Activated CD4-positive, alpha-beta memory T cell treated with anti-CD3 and anti-CD28 coated beads, Interleukin-2, amount 10 ng/mL, durations not matched to agents 7 days and 5 days (primary cell): ENCODE data around the gene SORCS2. TPM values are rescaled to one million over a fixed set of nuclear protein-coding genes. Genes with fewer than 3 reads are reported as not detected.
"Not testable (repeated sequence)": the region's sequence is repeated elsewhere in the genome, so short reads cannot be mapped to it uniquely, and the experiment has no call there.

Experiments
- CTCF ChIA-PET: fragments of 350-600 bp; sonication (Branson Sonifier 250); formaldehyde crosslinking; loops from one replicate; lab custom pipeline; 2021; ENCODE audit warnings: antibody characterized with exemption, inconsistent platforms; lab: Charles Lee
- POLR2A ChIA-PET: fragments of 350-600 bp; sonication (Branson Sonifier 250); formaldehyde crosslinking; loops from one replicate; lab custom pipeline; 2021; ENCODE audit warnings: antibody characterized with exemption; lab: Charles Lee
- DNase-seq: peaks from one replicate; pipeline ENCODE4 v3.0.0-alpha.2; 2020
- H3K27ac Mint-ChIP-seq: one replicate; pipeline ENCODE4 v1.8.0; 2021; ENCODE audit warnings: mild to moderate bottlenecking, mixed read lengths
- H3K27me3 Mint-ChIP-seq: one replicate; pipeline ENCODE4 v1.8.0; 2021; ENCODE audit warnings: mixed read lengths
- H3K36me3 Mint-ChIP-seq: one replicate; pipeline ENCODE4 v1.8.0; 2021; ENCODE audit warnings: low read depth, mixed read lengths
- H3K4me1 Mint-ChIP-seq: one replicate; pipeline ENCODE4 v1.8.0; 2021; ENCODE audit warnings: mixed read lengths
- H3K4me3 Mint-ChIP-seq: one replicate; pipeline ENCODE4 v1.8.0; 2021; ENCODE audit warnings: mild to moderate bottlenecking, mixed read lengths
- H3K9me3 Mint-ChIP-seq: one replicate; pipeline ENCODE4 v1.8.0; 2021; ENCODE audit warnings: mixed read lengths
- total RNA-seq, 2 experiments: library from RNA; stranded (reverse); gene quantifications; one replicate each; pipeline ENCODE4 v1.2.3, GENCODE V29; 2021

The SORCS2 gene
- total RNA-seq, 2 experiments from 2014 or later = 0.10 to 0.18 TPM

- no peaks in the 10 kb centered on the region for H3K9me3 Mint-ChIP-seq
- no peak overlapping the region for H3K27ac Mint-ChIP-seq
- DNase-seq = no peak
- H3K27me3 Mint-ChIP-seq = no peaks in the 10 kb centered on the region
- H3K4me1 Mint-ChIP-seq = no peaks in the 10 kb centered on the region
- H3K4me3 Mint-ChIP-seq = no peak overlapping the region
- POLR2A ChIA-PET = no interaction called here
- CTCF ChIA-PET = no interaction called here
- H3K36me3 Mint-ChIP-seq = no peaks in the 10 kb centered on the region
These were observed 248.9 kb downstream of the SORCS2 start for GRCh38 chr4:7441201-7441600.

DNA sequence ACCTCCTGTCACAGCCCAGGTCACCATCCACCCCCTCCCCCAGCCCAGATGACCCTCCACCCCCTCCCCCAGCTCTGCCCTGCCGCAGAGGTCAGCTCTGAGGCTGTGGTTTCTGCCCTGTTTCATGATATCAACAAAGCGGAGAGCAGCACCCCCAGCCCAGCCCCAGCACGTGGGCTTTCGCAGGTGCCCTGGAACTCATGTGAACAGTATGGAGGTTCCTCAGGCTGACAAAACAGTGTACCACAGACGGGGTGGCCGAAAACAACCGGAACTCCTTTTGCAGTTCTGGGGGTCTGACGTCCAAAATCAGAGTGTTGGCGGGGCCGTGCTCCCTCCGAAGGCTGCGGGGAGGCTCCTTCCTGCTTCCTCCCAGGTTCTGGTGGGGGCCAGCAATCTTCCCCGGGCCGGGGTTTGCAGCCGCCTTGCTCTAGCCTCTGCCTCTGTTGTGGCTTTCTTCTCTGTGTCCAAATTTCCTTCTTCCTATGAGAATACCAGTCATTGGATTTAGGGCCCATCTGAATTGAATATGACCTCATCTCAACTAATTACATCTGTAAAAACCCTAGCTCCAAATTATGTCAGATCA is 250.3 kb downstream of the SORCS2 start:
- Mint-ChIP-seq H3K27me3 (no peaks in the 10 kb centered on the region), H3K27ac (no peak overlapping the region), H3K4me1 (no peaks in the 10 kb centered on the region), H3K4me3 (no peak overlapping the region), H3K36me3 (no peaks in the 10 kb centered on the region), H3K9me3 (no peaks in the 10 kb centered on the region)
- ChIA-PET CTCF (no interaction called here), POLR2A (no interaction called here)
- no peak for DNase-seq

GRCh38 chr4:7444314-7444713 is 252.0 kb downstream of the SORCS2 start:
- Mint-ChIP-seq H3K4me1 (no peaks in the 10 kb centered on the region), H3K27ac (no peak overlapping the region), H3K4me3 (no peak overlapping the region), H3K27me3 (no peaks in the 10 kb centered on the region), H3K36me3 (no peaks in the 10 kb centered on the region), H3K9me3 (no peaks in the 10 kb centered on the region)
- CTCF ChIA-PET = no interaction called here
- POLR2A ChIA-PET = no interaction called here
- no peak for DNase-seq

DNA sequence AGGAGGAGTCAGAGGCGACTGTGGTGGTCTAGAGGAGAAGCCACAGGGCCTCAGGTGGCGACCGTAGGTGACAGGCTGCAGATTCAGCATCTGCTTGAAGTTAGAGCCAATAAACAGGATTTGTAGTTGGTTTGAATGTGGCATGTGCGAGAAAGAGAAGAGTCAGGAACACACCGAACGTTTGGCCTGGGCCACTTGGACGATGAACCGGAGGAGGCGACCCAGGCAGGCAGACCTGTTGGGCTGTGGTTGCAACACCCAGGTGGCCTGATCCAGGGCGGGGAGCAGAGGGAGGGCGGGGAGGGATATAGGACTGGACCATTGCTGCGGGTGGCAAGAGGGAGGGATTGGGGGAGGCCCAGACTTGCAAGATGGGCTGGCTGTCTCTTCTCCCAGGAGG is 252.4 kb downstream of the SORCS2 start:
- Mint-ChIP-seq H3K36me3 (no peaks in the 10 kb centered on the region), H3K4me3 (no peak overlapping the region), H3K9me3 (no peaks in the 10 kb centered on the region), H3K4me1 (no peaks in the 10 kb centered on the region), H3K27ac (no peak overlapping the region), H3K27me3 (no peaks in the 10 kb centered on the region)
- ChIA-PET CTCF (no interaction called here), POLR2A (no interaction called here)
- DNase-seq = no peak

GRCh38 chr4:7447236-7447635 is 254.9 kb downstream of the SORCS2 start:
- ChIA-PET CTCF (no interaction called here), POLR2A (no interaction called here)
- H3K4me3 Mint-ChIP-seq = no peak overlapping the region
- no peaks in the 10 kb centered on the region for H3K27me3 Mint-ChIP-seq
- DNase-seq = no peak
- no peaks in the 10 kb centered on the region for H3K9me3 Mint-ChIP-seq
- no peaks in the 10 kb centered on the region for H3K36me3 Mint-ChIP-seq
- no peaks in the 10 kb centered on the region for H3K4me1 Mint-ChIP-seq
- no peak overlapping the region for H3K27ac Mint-ChIP-seq

DNA sequence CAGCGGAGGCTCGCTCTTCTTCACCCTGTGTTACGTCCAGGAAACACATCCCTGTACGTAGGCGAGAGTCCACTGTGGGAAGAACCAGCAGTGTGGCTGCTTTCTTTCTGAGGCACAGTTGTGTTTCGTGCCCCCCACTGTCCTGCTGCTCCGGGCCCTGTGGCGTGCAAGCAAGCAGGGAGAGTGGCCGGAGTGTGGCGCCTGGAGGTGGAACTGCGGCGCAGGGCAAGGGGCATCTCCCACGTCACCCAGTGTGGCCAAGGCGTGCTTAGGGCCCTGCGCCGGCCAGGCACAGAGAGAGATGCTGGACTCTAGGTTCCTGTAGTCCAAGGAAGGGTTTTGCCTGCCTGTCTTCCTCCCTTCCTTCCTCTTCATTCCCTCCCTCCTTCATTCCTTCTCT is 255.7 kb downstream of the SORCS2 start:
- no peaks in the 10 kb centered on the region for H3K9me3 Mint-ChIP-seq
- CTCF ChIA-PET = no interaction called here
- DNase-seq = no peak
- no peaks in the 10 kb centered on the region for H3K36me3 Mint-ChIP-seq
- H3K27me3 Mint-ChIP-seq = no peaks in the 10 kb centered on the region
- POLR2A ChIA-PET = no interaction called here
- no peak overlapping the region for H3K27ac Mint-ChIP-seq
- no peaks in the 10 kb centered on the region for H3K4me1 Mint-ChIP-seq
- no peak overlapping the region for H3K4me3 Mint-ChIP-seq

DNA sequence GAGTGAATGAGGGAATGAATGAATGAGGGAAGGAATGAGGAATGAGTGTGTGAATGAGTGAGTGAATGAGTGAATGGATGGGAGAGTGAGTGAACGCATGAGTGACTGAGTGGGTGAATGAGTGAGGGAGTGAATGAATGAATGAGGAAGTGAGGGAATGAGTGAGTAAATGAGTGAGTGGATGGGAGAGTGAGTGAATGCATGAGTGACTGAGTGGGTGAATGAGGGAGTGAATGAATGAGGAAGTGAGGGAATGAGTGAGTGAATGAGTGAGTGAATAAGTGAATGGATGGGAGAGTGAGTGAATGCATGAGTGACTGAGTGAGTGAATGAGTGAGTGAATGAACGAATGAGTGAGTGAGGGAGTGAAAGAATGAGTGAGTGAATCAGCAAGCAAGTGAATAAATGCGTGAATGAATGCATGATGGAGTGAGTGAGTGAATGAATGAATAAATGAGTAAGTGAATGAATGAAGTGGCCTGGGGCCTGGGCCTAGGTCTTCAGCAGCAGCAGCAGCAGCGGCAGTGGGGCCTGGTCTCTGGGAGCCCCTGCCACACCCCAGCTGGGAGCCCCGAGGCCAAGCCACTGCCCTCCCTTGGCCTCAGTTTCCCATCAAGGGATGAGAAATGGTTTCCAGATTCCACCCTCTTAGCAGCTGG is 258.6 kb downstream of the SORCS2 start:
- no peak overlapping the region for H3K4me3 Mint-ChIP-seq
- H3K27ac Mint-ChIP-seq = no peak overlapping the region
- no peaks in the 10 kb centered on the region for H3K36me3 Mint-ChIP-seq
- no peak for DNase-seq
- no peaks in the 10 kb centered on the region for H3K27me3 Mint-ChIP-seq
- CTCF ChIA-PET = no interaction called here
- H3K4me1 Mint-ChIP-seq = no peaks in the 10 kb centered on the region
- no peaks in the 10 kb centered on the region for H3K9me3 Mint-ChIP-seq
- POLR2A ChIA-PET = no interaction called here

GRCh38 chr4:7451434-7451789 is 259.1 kb downstream of the SORCS2 start:
- no peak for DNase-seq
- ChIA-PET CTCF (no interaction called here), POLR2A (no interaction called here)
- no peaks in the 10 kb centered on the region for H3K9me3 Mint-ChIP-seq
- H3K27me3 Mint-ChIP-seq = no peaks in the 10 kb centered on the region
- no peak overlapping the region for H3K4me3 Mint-ChIP-seq
- H3K4me1 Mint-ChIP-seq = no peaks in the 10 kb centered on the region
- H3K36me3 Mint-ChIP-seq = no peaks in the 10 kb centered on the region
- no peak overlapping the region for H3K27ac Mint-ChIP-seq

DNA sequence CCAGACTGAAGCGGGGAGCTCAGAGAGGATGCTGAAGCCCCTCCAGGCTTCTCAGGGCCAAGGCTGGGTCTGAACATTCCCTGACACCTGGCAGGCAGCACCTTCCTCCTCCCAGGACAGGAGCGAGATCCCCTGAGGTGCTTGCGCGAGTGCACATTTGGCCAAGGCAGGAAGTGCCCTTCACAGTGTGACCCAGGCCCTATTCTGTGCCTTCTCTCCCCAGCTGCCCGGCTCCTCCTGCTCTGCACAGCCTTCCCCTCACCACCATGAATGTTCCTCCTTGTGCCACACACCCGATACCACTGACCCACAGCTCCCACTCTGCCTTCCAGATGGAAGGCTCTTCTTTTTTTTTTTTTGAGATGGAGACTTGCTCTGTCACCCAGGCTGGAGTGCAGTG is 259.5 kb downstream of the SORCS2 start:
- ChIA-PET CTCF (no interaction called here), POLR2A (no interaction called here)
- Mint-ChIP-seq H3K36me3 (no peaks in the 10 kb centered on the region), H3K4me1 (no peaks in the 10 kb centered on the region), H3K27me3 (no peaks in the 10 kb centered on the region), H3K27ac (no peak overlapping the region), H3K9me3 (no peaks in the 10 kb centered on the region), H3K4me3 (no peak overlapping the region)
- no peak for DNase-seq

- H3K4me3 Mint-ChIP-seq, H3K9me3 Mint-ChIP-seq, DNase-seq, CTCF ChIA-PET, H3K27ac Mint-ChIP-seq, H3K36me3 Mint-ChIP-seq, H3K27me3 Mint-ChIP-seq, POLR2A ChIA-PET, H3K4me1 Mint-ChIP-seq: not testable (repeated sequence)
These were observed 260.5 kb downstream of the SORCS2 start for GRCh38 chr4:7452802-7453201.

DNA sequence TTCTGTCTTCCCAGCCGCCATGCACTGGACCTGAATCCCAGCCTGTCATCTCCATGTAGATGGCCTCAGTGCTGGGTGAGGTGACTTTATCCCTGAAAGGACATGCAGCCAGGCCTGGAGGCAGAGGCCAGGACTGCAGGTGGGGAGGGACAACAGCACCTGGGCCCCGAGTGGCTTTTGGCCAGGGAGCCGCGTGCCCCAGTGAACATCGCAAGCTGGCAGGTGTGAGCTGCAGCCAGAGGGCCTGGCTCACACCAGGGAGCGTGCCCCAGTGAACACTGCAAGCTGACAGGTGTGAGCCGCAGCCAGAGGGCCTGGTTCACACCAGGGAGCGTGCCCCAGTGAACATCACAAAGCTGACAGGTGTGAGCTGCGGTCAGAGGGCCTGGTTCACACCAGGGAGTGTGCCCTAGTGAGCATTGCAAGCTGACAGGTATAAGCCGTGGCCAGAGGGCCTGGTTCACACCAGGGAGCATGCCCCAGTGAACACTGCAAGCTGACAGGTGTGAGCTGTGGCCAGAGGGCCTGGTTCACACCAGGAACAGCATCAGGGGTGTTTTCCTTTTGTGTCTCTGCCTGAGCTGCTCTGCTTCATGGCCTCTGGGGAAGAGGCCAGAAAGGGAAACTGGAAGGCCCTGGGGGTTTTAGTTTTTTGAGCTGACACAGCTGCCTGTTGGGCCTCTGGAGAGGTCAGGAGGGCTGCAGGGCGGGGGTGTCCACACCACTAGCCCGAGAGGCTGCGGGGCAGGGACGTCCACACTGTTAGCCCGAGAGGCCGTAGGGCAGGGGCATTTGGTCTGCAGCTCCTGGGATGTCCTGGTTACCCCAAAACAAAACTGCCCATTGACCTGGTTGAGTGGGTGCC is 265.1 kb downstream of the SORCS2 start:
- no peaks in the 10 kb centered on the region for H3K4me1 Mint-ChIP-seq
- no peak overlapping the region for H3K4me3 Mint-ChIP-seq
- H3K36me3 Mint-ChIP-seq = no peaks in the 10 kb centered on the region
- H3K9me3 Mint-ChIP-seq = no peaks in the 10 kb centered on the region
- H3K27ac Mint-ChIP-seq = no peak overlapping the region
- DNase-seq = no peak
- ChIA-PET CTCF (no interaction called here), POLR2A (no interaction called here)
- H3K27me3 Mint-ChIP-seq = no peaks in the 10 kb centered on the region

DNA sequence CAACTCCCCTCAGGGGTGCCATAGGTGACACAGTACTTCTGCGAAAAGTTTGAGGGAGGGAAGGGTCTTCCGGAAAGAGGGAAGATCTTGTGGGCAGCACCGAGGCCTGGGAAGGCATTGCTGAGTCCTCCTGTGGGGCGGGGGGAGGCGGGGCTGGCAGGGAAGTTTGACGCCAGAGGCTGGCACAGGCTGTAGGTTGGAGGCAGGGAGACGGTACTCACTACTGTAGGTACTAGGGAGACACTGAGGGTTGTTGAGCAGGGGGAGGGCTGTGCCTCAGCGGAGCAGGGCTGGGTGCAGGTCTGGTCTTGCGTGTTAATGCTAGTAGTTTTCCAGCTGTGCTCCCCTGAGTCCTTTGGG is 265.7 kb downstream of the SORCS2 start:
- ChIA-PET POLR2A (no interaction called here), CTCF (no interaction called here)
- DNase-seq = no peak
- H3K36me3 Mint-ChIP-seq = no peaks in the 10 kb centered on the region
- H3K27me3 Mint-ChIP-seq = no peaks in the 10 kb centered on the region
- H3K4me3 Mint-ChIP-seq = no peak overlapping the region
- no peaks in the 10 kb centered on the region for H3K4me1 Mint-ChIP-seq
- H3K27ac Mint-ChIP-seq = no peak overlapping the region
- no peaks in the 10 kb centered on the region for H3K9me3 Mint-ChIP-seq

DNA sequence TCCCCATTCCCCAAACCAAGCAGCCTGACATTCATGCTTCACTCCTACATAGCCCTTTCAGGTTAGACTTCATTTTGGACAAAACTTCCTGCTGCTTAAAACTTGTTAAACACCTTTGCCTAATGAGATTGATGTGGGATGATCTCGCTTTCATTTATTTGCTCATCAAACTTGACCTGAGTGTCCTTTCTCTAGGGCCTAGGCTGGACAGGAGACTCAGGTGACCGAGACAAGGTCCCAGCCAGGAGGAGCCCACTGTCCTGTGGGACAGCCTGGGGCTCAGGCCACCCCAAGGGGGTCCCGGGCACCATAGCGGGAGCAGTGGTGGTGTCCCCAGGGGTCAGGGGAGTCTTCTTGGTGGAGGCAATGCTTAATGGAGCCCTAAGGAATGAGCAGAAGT is 266.1 kb downstream of the SORCS2 start:
- Mint-ChIP-seq H3K9me3 (no peaks in the 10 kb centered on the region), H3K4me1 (no peaks in the 10 kb centered on the region), H3K27ac (no peak overlapping the region), H3K27me3 (no peaks in the 10 kb centered on the region), H3K36me3 (no peaks in the 10 kb centered on the region), H3K4me3 (no peak overlapping the region)
- ChIA-PET CTCF (no interaction called here), POLR2A (no interaction called here)
- DNase-seq = no peak

- no peak overlapping the region for H3K27ac Mint-ChIP-seq
- DNase-seq = no peak
- ChIA-PET CTCF (no interaction called here), POLR2A (no interaction called here)
- no peaks in the 10 kb centered on the region for H3K4me1 Mint-ChIP-seq
- no peaks in the 10 kb centered on the region for H3K36me3 Mint-ChIP-seq
- no peaks in the 10 kb centered on the region for H3K27me3 Mint-ChIP-seq
- H3K9me3 Mint-ChIP-seq = no peaks in the 10 kb centered on the region
- H3K4me3 Mint-ChIP-seq = no peak overlapping the region
These were observed 267.1 kb downstream of the SORCS2 start for GRCh38 chr4:7459471-7459870.
